Limb (tissue), 2 donors: ENCODE data around the gene DUSP23.

Experiments used
- DNase-seq, 2 donors: peaks; one replicate each; pipeline ENCODE4 v3.0.0-alpha.2; 2016; ENCODE audit errors: extremely low spot score in 2 of 2

Gene DUSP23

GRCh38 chr1:159828176-159828575 is 47.4 kb downstream of the DUSP23 start:
- DNase-seq = no peak

DNA sequence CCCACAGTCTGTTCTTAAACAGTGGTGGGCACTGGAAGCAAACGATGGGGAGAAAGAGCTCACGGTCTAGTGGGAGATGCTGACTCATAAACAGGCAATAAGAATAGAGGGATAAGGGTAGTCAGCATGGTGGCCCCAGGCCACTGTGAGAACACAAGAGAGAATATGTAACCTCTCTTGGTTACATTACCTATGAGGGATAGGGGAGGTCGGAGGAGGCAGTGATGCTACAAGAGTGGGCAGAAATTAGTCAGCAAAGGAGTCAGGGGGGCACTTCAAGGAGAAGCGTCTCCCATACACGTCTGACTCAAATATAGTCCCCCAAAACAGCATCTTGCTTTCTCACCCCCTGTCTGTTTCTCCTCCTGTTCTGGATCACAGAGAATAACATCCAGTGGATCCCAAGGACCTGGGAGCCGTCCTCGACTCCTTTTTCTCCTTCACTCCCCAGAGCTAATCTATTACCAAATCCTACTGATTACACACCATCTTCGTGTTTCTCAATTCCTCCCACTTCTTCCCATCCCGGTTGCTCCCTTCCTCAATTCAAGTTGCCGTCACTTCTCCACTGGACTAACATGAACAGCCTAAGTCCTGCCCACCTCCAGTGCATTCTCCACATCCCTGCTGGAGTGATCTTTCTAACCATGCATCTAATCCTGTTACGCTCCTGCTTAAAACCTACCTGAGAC is 48.0 kb downstream of the DUSP23 start:
- no peak for DNase-seq

DNA sequence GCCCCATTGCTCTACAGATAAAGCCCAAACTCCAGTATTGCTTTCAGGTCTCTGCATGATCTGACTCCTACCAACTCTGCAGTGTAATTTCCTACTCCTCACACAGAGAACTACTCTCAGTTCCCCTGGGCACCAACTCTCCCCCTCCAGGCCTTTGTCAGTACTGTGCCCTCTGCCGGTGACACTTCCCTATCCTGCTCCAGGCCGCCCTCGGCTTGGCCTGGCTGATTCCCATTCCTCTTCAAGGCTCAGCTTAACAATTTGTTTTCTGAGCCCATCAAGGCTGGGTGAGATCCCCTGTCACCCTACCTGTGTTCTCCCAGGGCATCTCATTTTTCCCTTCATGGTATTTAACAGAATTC is 48.5 kb downstream of the DUSP23 start:
- DNase-seq = no peak

- peak in 1 of 2 donors; percentile 20 for DNase-seq
These were observed 49.2 kb downstream of the DUSP23 start for GRCh38 chr1:159829822-159830465.

GRCh38 chr1:159830722-159831121 is 50.0 kb downstream of the DUSP23 start:
- no peak for DNase-seq

DNA sequence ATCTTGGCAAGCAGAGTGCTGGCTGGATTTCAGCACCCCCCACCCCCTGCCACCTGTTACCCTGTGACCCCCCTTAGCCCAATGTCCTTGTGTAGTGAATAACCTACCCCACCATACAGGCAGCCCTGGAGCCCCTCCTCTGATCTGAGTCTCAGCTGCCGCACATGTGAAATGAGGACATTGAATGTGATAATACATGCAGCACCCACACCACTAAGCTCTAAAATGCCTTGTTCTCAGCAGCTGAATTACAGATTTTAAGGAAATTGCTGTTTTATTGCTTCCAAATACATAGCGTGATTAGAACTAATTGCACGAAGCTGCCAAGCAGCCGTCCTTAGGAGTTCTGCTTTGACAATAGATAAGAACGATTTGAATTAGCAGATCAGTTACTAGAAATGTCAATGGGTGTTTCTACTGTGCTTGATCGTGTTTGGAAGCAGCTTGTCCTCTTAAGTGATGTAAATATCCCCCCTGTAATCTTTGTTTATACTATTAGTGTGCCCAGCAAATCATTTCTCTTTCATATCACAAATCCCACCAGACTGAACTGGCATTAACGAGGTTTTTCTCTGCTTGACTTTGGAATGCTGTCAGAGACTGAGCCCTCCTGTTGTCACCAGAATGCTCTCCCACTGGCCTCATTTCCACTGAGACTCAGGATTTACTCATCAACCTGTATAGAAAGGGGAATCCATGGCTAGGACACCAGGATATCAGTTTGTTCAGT is 50.8 kb downstream of the DUSP23 start:
- DNase-seq = no peak
